ENCODE data around the gene KCNH1.

Gene KCNH1

GRCh38 chr1:210635108-210635507, 498.8 kb downstream of the KCNH1 start:
- no peak overlapping the region for H3K4me3 ChIP-seq (ENCODE audit: low read depth, low read length)
- no peak for DNase-seq (ENCODE audit: low read depth)
- TF ChIP-seq MYC (IDR thresholded peaks at IDR 0.05; ENCODE audit: low read depth, low read length) (no peak), POLR2A (IDR thresholded peaks at IDR 0.05; ENCODE audit: extremely low read depth, insufficient read length) (no peak), CTCF (IDR thresholded peaks at IDR 0.05; ENCODE audit: low read depth, low read length) (no peak), MAX (IDR thresholded peaks at IDR 0.05; ENCODE audit: low read depth, low read length) (no peak)

GRCh38 chr1:210633636-210634035, 500.3 kb downstream of the KCNH1 start:
- no peak for DNase-seq (ENCODE audit: low read depth)
- TF ChIP-seq MYC (IDR thresholded peaks at IDR 0.05; ENCODE audit: low read depth, low read length) (no peak), POLR2A (IDR thresholded peaks at IDR 0.05; ENCODE audit: extremely low read depth, insufficient read length) (no peak), MAX (IDR thresholded peaks at IDR 0.05; ENCODE audit: low read depth, low read length) (no peak)
- no peak overlapping the region for H3K4me3 ChIP-seq (ENCODE audit: low read depth, low read length)

GRCh38 chr1:210633140-210633539, 500.8 kb downstream of the KCNH1 start:
- H3K4me3 ChIP-seq (ENCODE audit: low read depth, low read length) = no peak overlapping the region
- no peak for DNase-seq (ENCODE audit: low read depth)
- no peak for TF ChIP-seq MAX (IDR thresholded peaks at IDR 0.05; ENCODE audit: low read depth, low read length)
- no peak for TF ChIP-seq MYC (IDR thresholded peaks at IDR 0.05; ENCODE audit: low read depth, low read length)
- no peak for TF ChIP-seq CTCF (IDR thresholded peaks at IDR 0.05; ENCODE audit: low read depth, low read length)
- TF ChIP-seq POLR2A (IDR thresholded peaks at IDR 0.05; ENCODE audit: extremely low read depth, insufficient read length) = no peak

GRCh38 chr1:210631399-210631798, 502.5 kb downstream of the KCNH1 start:
- no peak overlapping the region for H3K4me3 ChIP-seq (ENCODE audit: low read depth, low read length)
- TF ChIP-seq CTCF (IDR thresholded peaks at IDR 0.05; ENCODE audit: low read depth, low read length) (no peak), MYC (IDR thresholded peaks at IDR 0.05; ENCODE audit: low read depth, low read length) (no peak), POLR2A (IDR thresholded peaks at IDR 0.05; ENCODE audit: extremely low read depth, insufficient read length) (no peak), MAX (IDR thresholded peaks at IDR 0.05; ENCODE audit: low read depth, low read length) (no peak)
- no peak for DNase-seq (ENCODE audit: low read depth)

GRCh38 chr1:210629276-210629675, 504.7 kb downstream of the KCNH1 start:
- no peak overlapping the region for H3K4me3 ChIP-seq (ENCODE audit: low read depth, low read length)
- no peak for DNase-seq (ENCODE audit: low read depth)
- TF ChIP-seq CTCF (IDR thresholded peaks at IDR 0.05; ENCODE audit: low read depth, low read length) (no peak), MYC (IDR thresholded peaks at IDR 0.05; ENCODE audit: low read depth, low read length) (no peak), MAX (IDR thresholded peaks at IDR 0.05; ENCODE audit: low read depth, low read length) (no peak), POLR2A (IDR thresholded peaks at IDR 0.05; ENCODE audit: extremely low read depth, insufficient read length) (no peak)

- no peak overlapping the region for H3K4me3 ChIP-seq (ENCODE audit: low read depth, low read length)
- TF ChIP-seq MAX (IDR thresholded peaks at IDR 0.05; ENCODE audit: low read depth, low read length) = no peak
- no peak for TF ChIP-seq POLR2A (IDR thresholded peaks at IDR 0.05; ENCODE audit: extremely low read depth, insufficient read length)
- no peak for TF ChIP-seq CTCF (IDR thresholded peaks at IDR 0.05; ENCODE audit: low read depth, low read length)
- TF ChIP-seq MYC (IDR thresholded peaks at IDR 0.05; ENCODE audit: low read depth, low read length) = no peak
- DNase-seq (ENCODE audit: low read depth) = no peak
These were observed 506.2 kb downstream of the KCNH1 start for GRCh38 chr1:210627755-210628154.
